H1 (cell line): Measurements from ENCODE around the gene ITGA8. TPM values are rescaled to one million over a fixed set of nuclear protein-coding genes. Genes with fewer than 3 reads are reported as not detected.

Experiments used
- EGR1 ChIP-seq: IDR thresholded peaks from 2 replicates; pipeline ENCODE4 v1.6.1; 2011; ENCODE audit warnings: low read depth, low read length, borderline replicate concordance
- GABPA ChIP-seq: IDR thresholded peaks from 2 replicates; pipeline ENCODE4 v1.6.1; 2011; ENCODE audit warnings: mild to moderate bottlenecking, low read length, moderate library complexity, borderline replicate concordance; ENCODE audit not compliant: insufficient read depth
- SRF ChIP-seq: IDR thresholded peaks from 2 replicates; pipeline ENCODE4 v1.6.1; 2011; ENCODE audit warnings: mild to moderate bottlenecking, low read depth, low read length, moderate library complexity
- polyA plus RNA-seq, 7 experiments: library from polyadenylated mRNA; depleted of rRNA in 3 of 7; stranded (reverse) in 5 of 7; unstranded in 2 of 7; fragments of >200 nt in 5 of 7; fragments of 200-250 nt in 2 of 7; gene quantifications; 1 replicate in 5 of 7; 2 replicates in 1 of 7; 4 replicates in 1 of 7; pipeline versions ENCODE4 v1.2.1 to v1.2.3, GENCODE V29; 2011 to 2013; ENCODE audit warnings: missing spikeins in 2 of 7, mixed read lengths in 2 of 7
- total RNA-seq: library from RNA; stranded (reverse); fragmentation: NEBNext Ultra II Directional; extraction: Animal tissue kit (Norgen Biotek cat#: 25700); gene quantifications from 2 replicates; pipeline ENCODE4 v1.2.1, GENCODE V29; 2021
- TF ChIP-seq, protein P1 (sequence below), 3 experiments: IDR thresholded peaks; 1 replicate in 2 of 3; 2 replicates in 1 of 3; pipeline versions ENCODE4 v1.5.1 to v1.6.1; 2011; ENCODE audit warnings: low read length in 3 of 3, mild to moderate bottlenecking in 3 of 3, inconsistent platforms in 2 of 3, low read depth in 1 of 3, moderate library complexity in 1 of 3; ENCODE audit not compliant: insufficient read depth in 1 of 3; ENCODE audit errors: control extremely low read depth in 1 of 3

Gene ITGA8
- total and polyA plus RNA-seq, 2 of the 8 experiments (the other 6 are each of a cell fraction or from before 2014, with no cell fraction given), result not detected

DNA sequence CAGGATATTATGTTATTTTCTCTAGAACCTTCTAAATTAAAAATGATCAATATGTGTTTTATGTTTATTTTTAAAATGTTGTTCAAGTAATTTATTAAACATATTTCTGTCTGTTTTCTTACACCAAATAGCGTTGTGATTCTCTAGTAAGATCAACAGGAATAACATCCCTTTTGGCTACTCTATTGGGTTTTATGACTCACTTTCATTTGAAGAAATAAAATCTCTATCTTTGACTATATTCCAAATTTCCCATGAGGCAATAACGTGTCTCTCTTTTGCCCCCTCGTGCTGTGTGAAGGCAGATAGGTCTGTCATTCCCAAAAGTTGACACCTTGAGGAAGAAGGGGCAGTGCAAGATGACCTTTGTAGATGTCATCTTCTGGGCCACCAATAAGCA lies 40.9 kb downstream of the ITGA8 start (continued):
- TF ChIP-seq SRF, result no peak
- no peak for TF ChIP-seq GABPA
- TF ChIP-seq, protein P1, sequence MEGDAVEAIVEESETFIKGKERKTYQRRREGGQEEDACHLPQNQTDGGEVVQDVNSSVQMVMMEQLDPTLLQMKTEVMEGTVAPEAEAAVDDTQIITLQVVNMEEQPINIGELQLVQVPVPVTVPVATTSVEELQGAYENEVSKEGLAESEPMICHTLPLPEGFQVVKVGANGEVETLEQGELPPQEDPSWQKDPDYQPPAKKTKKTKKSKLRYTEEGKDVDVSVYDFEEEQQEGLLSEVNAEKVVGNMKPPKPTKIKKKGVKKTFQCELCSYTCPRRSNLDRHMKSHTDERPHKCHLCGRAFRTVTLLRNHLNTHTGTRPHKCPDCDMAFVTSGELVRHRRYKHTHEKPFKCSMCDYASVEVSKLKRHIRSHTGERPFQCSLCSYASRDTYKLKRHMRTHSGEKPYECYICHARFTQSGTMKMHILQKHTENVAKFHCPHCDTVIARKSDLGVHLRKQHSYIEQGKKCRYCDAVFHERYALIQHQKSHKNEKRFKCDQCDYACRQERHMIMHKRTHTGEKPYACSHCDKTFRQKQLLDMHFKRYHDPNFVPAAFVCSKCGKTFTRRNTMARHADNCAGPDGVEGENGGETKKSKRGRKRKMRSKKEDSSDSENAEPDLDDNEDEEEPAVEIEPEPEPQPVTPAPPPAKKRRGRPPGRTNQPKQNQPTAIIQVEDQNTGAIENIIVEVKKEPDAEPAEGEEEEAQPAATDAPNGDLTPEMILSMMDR (IDR thresholded peaks at IDR 0.05; ENCODE audit: control extremely low read depth in 1 of 3, insufficient read depth in 1 of 3, low read depth in 1 of 3, low read length in 3 of 3), result no peak
- TF ChIP-seq EGR1, result no peak
